ENCODE results near the gene CTRL. TPM values are rescaled to one million over a fixed set of nuclear protein-coding genes. Genes with fewer than 3 reads are reported as not detected.

CTRL gene
- total RNA-seq, 4 donors from 2014 or later, result 0.87 to 3.6 (median 1.6) TPM

GRCh38 chr16:67965668-67966548 lies 34.2 kb upstream of the CTRL start:
- Histone ChIP-seq H3K27ac (peak overlapping the region in 3 of 4 donors; percentile 89 to 99 (median 98)), H3K36me3 (peaks cover 6 to 25% (median 8%) of the 10 kb centered on the region in 3 donors), H3K4me3 (peak overlapping the region in 2 of 4 donors; percentile 85 to 99), H3K4me1 (peaks cover 0 to 70% (median 43%) of the 10 kb centered on the region in 4 donors), H3K27me3 (no peaks in the 10 kb centered on the region), H3K9me3 (no peaks in the 10 kb centered on the region)
- no peak for TF ChIP-seq EP300 (IDR thresholded peaks at IDR 0.05)
- TF ChIP-seq POLR2A (IDR thresholded peaks at IDR 0.05), result no peak
- TF ChIP-seq, protein P1, sequence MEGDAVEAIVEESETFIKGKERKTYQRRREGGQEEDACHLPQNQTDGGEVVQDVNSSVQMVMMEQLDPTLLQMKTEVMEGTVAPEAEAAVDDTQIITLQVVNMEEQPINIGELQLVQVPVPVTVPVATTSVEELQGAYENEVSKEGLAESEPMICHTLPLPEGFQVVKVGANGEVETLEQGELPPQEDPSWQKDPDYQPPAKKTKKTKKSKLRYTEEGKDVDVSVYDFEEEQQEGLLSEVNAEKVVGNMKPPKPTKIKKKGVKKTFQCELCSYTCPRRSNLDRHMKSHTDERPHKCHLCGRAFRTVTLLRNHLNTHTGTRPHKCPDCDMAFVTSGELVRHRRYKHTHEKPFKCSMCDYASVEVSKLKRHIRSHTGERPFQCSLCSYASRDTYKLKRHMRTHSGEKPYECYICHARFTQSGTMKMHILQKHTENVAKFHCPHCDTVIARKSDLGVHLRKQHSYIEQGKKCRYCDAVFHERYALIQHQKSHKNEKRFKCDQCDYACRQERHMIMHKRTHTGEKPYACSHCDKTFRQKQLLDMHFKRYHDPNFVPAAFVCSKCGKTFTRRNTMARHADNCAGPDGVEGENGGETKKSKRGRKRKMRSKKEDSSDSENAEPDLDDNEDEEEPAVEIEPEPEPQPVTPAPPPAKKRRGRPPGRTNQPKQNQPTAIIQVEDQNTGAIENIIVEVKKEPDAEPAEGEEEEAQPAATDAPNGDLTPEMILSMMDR (IDR thresholded peaks at IDR 0.05), result no peak
- DNase-seq (ENCODE audit: low spot score in 2 of 2), result no peak
- WGBS, 2 donors, result 42 to 55% methylated on average over 11 of the region's 11 CpGs

GRCh38 chr16:67964477-67965131 lies 32.9 kb upstream of the CTRL start:
- 62 to 66% methylated on average over 6 of the region's 6 CpGs for WGBS, 2 donors
- peaks cover 0 to 83% (median 51%) of the 10 kb centered on the region in 4 donors for H3K4me1 ChIP-seq

GRCh38 chr16:67963662-67964321 lies 32.1 kb upstream of the CTRL start:
- 49 to 54% methylated on average over 27 to 31 of the region's 32 CpGs for WGBS, 2 donors
- peak in 1 of 2 donors; percentile 46 for DNase-seq (ENCODE audit: low spot score in 2 of 2)
- TF ChIP-seq POLR2A (IDR thresholded peaks at IDR 0.05) (no peak), EP300 (IDR thresholded peaks at IDR 0.05) (no peak)
- TF ChIP-seq, protein P1 (IDR thresholded peaks at IDR 0.05), result no peak
- Histone ChIP-seq H3K4me3 (peak overlapping the region in 2 of 4 donors; percentile 33 to 38), H3K9me3 (no peaks in the 10 kb centered on the region), H3K4me1 (peaks cover 0 to 87% (median 57%) of the 10 kb centered on the region in 4 donors), H3K36me3 (peaks cover 6 to 45% (median 8%) of the 10 kb centered on the region in 3 donors), H3K27me3 (no peaks in the 10 kb centered on the region), H3K27ac (peak overlapping the region in 2 of 4 donors; percentile 56 to 77)

More at GRCh38 chr16:67964477-67965131, 32.9 kb upstream of the CTRL start:
- no peak for DNase-seq (ENCODE audit: low spot score in 2 of 2)
- Histone ChIP-seq H3K4me3 (peak overlapping the region in 1 of 4 donors; percentile 38), H3K9me3 (no peaks in the 10 kb centered on the region), H3K27ac (peak overlapping the region in 2 of 4 donors; percentile 56 to 98), H3K27me3 (no peaks in the 10 kb centered on the region), H3K36me3 (peaks cover 6 to 37% (median 8%) of the 10 kb centered on the region in 3 donors)
- TF ChIP-seq POLR2A (IDR thresholded peaks at IDR 0.05), result no peak
- no peak for TF ChIP-seq EP300 (IDR thresholded peaks at IDR 0.05)
- TF ChIP-seq, protein P1 (IDR thresholded peaks at IDR 0.05), result no peak

- H3K4me1 ChIP-seq, result peaks cover 0 to 87% (median 57%) of the 10 kb centered on the region in 4 donors
- H3K9me3 ChIP-seq, result no peaks in the 10 kb centered on the region
- H3K27me3 ChIP-seq, result no peaks in the 10 kb centered on the region
- no peak for TF ChIP-seq EP300 (IDR thresholded peaks at IDR 0.05)
- no peak for TF ChIP-seq POLR2A (IDR thresholded peaks at IDR 0.05)
- TF ChIP-seq, protein P1 (IDR thresholded peaks at IDR 0.05), result no peak
- H3K36me3 ChIP-seq, result peaks cover 6 to 50% (median 8%) of the 10 kb centered on the region in 3 donors
- no peak overlapping the region for H3K4me3 ChIP-seq
- no peak for DNase-seq (ENCODE audit: low spot score in 2 of 2)
- 61 to 80% methylated on average over 2 of the region's 2 CpGs for WGBS, 2 donors
- H3K27ac ChIP-seq, result peak overlapping the region in 2 of 4 donors; percentile 56 to 77
Measured at GRCh38 chr16:67963292-67963661, 31.6 kb upstream of the CTRL start.
